GM19452 (cell line): Measurements from ENCODE around the gene TPD52L2.
A peak's percentile ranks its signal among the peaks of the same experiment; 100 is the strongest.
"Not testable (repeated sequence)": the region's sequence is repeated elsewhere in the genome, so short reads cannot be mapped to it uniquely, and the experiment has no call there.

Source experiments
- ATAC-seq: cut with Tn5 transposase; IDR thresholded peaks from one replicate; pipeline ENCODE4 v1.9.1; 2021; ENCODE audit not compliant: unreplicated experiment

TPD52L2 gene

DNA sequence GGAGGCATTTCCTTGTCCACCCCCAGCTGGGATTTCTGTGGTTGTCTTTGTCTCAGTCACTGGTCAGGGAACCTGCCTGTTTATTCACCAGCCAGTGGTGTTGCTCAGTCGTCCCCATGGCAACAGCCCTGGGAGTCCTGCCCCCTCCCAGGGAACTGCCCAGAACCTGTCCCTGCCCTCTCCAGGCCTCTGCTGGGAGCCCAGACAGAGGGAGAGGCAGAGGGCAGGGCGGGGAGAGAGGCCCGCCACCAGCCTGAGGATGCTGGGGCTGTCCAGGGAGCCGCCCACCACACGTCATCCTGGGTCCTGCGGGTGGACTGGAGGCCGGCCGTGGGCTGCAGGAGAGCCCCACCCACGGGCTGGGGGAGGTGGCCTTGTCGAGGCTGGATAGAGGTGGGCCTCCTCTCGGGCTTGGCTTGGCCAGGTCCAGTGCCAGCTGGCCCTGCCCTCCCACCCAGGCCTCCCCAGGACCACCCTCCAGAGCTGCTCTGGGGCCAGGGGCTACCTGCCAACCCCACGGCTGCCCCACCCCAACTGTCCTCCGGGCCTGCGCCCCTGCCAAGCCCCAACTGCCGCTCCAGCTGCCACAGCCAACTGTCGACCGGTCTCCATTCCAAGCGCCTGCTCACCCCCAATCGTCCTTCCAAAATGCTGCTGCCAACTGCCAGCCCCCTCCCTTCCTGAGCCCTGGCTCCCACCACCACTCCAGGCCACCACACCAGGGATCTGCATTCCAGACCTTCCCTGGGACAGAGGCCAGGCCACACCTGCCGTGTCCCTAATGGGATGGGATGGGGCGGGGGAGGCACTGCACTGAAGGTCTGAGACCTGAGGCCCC, 29.8 kb upstream of the TPD52L2 start:
- ATAC-seq, result no peak

DNA sequence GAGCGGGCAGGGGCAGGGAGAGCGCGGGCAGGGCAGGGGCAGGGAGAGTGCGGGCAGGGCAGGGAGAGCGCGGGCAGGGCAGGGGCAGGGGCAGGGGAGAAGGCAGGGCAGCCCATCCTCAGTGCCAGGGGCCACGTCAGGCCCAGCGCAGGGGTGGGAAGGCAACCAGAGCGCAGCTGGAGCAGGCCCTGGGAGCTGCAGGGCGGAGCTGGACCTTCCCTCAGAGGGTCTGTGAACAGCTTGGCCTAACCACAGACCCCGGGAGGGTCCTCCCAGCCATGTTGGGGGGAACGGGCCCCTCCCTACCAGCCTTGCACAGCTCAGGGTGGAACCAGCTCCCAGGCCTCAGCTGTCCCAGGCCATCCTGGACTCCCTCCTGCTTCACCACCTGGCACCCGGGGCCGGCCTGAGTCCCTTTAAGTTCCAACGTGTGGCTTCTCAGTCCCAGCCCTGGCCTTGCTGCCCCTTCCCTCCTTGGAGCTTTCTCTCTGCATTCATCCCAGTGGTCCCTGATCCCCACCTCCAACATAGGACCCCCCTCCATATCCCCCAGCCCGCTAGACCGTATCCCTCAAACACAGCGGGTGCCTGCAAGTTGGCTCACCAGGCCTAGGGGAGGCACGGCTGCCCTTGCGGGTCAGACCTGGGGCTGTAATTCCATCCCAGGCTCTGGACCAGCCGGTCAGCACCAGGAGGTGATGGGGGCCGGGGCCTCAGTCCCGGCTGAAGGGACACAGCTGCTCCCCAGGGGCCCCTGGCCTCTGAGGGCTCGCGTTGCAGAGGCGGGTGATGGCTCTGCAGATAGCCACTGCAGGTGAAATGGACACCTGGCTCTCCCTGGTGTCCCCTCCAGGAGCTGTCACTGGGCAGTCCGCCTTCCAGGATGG, 28.4 kb upstream of the TPD52L2 start:
- no peak for ATAC-seq

DNA sequence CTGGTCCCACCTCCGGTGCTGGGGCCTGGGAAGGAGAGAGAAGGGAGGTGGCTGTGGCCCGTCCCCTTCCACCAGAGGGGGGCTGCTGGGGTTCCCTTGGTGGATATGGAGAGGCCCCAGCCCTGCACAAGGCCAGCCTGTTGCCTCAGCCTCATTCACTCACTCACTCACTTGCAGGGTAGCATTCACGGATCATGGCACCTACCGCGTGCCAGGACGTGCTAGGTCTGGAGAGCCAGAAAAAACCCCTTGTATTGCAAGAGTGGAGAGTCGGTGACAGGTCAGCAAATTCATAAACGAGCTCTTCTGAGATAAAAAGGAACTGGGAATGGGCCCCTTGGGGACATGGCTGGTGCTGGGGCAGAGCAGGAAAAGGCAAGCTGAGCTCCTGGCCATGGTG, 27.6 kb upstream of the TPD52L2 start:
- no peak for ATAC-seq

DNA sequence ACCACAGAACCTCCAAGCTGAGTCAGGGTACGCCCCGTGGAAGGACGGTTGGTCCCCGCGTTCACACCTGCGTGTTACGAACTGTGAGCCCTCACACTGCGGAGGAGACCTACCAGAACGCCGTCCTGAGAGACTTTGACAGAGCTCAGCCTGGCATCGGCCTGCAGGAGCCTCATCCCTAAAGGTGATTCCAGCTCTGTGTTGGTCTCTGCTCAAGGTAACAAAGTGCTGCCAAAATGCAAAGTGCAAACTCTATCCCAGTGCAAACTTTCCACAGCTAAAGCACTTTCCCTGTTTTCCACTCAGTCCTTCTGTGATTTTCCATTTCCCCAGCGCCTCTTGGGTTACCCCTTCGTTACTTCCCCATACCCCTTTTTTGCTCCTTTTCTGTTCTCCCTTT, 25.4 kb upstream of the TPD52L2 start:
- no peak for ATAC-seq

DNA sequence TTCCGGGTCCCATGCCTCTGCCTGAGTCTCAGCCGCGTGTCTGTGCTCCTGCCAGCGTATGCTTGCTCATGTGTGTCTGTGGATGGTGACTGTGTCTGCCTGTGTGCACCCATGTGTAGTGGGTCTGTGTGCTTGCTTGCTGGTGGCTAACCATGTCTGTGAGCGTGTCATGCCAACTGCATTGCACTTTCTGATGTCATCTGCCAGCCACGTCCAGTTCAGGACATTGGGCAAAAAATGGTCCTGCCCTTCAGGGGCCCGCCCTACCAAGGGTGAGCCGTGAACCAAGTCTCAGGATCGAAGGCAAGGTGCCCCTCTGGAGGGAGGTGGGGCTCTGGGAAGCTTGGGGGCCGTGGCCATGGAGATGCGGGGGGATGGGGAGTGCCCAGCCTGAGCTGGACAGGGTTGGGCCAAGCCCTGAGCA, 24.7 kb upstream of the TPD52L2 start:
- ATAC-seq, result no peak

DNA sequence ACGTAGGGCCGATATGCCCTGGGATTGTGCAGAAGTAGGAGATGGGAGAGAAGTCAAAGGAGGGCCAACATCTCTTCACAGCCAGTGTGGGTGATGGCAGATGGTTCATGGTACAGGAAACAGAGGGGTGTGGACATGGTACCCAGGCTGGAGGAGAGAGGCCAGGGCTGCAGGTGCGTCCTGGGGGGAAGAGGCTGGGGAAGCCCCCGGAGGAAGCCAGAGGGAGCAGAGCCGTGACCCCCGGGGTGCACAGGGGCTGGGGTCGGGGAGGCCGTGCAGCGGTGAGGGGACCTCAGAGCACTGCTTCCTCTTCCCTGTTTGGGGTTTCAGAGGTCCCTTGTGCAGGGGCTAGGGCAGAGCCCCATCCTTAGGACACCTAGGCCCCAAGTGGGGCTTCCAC, 22.8 kb upstream of the TPD52L2 start:
- no peak for ATAC-seq

DNA sequence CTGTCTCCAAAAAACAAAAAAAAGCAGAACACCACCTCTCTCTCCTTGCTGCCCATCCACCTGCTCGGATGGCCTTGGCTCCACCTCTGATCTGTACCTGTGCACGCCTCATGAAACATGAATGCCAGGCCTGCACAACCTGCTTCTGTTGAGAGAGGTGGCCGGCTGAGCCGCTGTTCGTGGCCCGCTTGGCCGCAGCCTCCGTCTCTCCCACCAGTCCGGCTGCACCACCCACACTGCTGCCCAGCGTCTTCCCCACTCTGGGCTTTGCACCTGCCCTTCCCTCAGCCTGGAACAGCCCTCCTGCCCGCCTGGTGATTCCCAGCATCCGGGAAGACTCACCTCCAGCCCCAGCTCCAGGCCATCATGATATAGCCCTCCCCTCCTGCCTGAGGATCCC, 21.8 kb upstream of the TPD52L2 start:
- no peak for ATAC-seq

DNA sequence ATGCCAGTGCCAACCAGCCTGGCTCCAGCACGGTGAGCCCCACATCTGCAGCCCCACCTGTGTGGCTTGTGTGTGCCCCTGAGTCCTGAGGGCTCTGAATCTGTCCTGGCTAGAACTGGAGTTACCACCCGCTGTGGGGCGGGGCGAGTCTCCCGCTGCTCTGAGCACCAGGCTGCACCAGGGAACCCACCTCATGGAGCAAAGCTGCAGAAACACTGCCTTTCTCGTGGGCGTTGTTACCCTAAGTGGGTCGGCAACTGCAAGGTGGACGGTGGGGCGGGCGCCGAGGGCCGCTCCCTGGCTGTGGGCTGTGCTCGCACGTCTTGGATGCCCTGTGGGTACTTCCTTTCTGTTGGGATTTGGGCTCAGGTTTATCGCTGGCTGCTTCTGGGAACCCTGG, 21.3 kb upstream of the TPD52L2 start:
- ATAC-seq, result no peak

DNA sequence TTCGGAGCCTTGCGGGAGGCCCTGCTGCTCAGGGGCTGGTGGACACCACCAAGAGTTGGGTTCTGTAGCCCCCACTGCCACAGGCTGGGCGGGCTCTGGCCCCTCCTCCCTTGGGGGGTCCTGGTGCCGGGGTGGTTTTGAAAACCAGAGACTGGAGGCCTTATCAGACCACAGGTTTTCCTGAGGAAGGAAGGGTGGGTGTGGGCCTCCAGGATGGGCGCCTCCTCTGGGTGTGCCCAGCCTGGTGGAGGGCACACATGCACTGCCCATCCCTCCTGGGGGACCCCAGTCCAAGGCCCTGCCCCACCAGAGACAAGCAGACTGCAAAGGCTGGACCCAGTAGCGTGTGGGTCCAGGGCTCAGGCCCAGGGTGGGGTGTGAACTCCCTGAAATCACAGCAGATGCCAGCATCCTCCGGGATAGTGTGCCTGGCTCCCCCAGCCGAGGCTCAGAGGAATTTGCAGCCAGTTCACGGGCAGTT, 20.5 kb upstream of the TPD52L2 start:
- ATAC-seq, result no peak

DNA sequence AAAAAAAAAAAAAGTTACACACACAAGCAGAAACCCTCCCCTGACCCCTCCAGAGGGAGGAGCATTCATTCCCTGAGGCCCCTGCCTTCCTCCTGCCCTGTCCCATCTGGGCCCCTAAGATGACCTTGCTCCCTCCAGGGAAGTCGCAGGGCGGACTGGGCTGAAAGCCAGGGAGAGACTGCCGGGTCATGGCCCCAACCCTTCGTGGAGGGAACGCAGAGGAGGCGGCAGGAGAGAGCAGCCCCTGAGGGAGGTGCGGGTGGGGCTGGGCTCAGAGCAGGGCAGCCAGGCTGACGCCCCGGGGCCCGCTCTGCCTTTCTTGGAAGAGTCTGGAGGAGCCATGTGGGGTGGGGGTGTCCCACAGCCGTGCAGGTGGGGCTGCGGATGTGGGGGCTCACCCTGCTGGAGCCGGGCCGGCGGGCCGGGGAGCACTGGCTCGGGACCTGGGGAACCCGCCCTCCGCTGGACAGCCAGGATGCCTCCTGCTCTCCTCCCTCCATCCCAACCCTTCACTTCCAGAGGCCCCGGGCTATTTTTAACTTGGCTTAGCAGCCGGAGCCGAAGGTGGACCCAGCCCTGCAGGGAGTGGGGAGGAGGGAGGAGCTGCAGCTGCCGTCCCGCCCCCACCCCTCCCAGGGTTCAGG, 18.8 kb upstream of the TPD52L2 start:
- ATAC-seq, result no peak

DNA sequence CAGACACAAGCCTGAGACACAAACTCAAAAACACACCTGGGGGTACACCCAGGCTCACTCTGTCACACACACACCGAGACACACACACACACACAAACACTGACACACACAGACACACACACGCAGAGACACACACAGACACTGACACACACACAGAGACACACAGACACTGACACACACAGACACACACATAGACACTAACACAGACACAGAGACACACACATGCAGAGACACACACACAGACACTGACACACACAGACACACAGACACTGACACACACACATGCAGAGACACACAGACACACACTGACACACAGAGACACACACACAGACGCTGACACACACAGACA, 18.2 kb upstream of the TPD52L2 start:
- ATAC-seq, result no peak

DNA sequence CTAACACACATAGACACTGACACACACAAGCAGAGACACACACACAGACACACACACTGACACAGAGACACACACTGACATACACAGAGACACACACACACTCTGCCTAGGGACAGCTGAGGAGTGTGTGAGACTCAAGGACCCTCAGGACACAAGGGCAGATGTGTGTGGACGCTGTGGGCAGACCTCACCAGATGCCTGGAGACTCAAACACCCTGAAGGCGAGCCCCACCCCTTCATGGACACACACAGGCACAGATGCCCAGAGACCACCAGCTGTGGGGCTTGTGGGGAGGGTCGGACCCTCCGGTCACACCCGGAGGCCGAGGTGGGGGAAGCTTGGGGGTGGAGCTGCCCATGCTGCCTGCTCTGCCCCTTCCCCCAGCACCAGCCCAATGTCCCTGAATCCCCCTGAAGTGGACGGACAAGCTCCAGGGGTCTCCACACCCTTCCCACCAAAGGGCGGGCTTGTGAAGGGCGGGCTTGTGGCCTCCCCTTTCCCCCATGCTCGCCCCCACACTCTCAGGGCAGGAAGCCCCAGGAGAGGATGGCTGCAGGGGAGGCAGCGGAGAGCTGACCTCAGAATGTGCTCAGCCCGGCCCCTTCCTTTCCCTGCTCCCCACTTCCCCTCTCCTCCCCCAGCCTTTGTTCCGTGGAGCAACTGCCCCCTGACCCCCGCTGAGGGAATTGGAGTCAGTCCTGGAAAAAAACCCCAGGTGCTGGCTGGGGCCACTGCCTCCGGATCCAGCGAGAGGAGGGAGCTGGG, 17.6 kb upstream of the TPD52L2 start:
- no peak for ATAC-seq

DNA sequence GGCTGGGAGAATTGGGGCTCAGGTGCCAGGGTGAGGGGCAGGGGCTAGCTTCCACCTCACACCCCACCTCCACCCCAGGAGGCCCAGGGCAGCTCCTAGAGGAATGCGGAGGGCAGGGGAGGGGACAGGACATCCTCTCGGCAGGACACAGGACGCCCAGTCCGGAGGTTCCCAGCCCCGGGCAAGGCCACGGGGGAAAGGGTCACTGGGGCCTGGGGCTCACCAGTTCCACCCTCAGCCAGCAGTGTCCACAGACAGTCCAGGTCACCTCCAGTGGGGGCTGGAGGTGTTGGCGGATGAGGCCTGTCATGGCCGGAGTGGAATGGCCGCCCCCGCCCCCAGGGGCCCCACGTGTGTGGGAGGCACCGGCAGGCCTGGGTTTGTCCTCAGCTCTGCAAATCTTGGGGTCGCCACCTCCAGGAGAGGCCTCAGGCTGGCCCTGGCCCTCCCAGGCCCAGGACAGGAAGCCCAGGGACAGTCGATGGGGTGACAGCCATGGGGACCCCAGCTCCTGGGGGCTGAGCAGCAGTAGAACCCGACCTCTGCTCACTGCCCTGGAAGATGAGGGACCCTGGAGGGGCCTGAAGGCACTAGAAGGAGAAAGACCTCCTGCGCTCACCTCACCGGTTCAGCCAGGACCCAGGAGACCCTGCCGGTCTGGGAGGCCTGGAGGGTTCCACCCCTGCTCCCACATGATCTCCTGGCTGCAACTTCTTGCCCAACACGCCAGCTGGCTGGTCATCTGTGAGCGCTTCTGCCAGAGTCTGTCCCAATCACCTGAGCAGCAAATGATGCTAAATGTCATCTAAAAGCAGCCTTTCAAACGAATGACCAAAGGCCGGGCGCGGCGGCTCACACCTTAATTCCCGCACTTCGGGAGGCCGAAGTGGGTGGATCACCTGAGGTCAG, 16.8 kb upstream of the TPD52L2 start:
- ATAC-seq, result no peak

DNA sequence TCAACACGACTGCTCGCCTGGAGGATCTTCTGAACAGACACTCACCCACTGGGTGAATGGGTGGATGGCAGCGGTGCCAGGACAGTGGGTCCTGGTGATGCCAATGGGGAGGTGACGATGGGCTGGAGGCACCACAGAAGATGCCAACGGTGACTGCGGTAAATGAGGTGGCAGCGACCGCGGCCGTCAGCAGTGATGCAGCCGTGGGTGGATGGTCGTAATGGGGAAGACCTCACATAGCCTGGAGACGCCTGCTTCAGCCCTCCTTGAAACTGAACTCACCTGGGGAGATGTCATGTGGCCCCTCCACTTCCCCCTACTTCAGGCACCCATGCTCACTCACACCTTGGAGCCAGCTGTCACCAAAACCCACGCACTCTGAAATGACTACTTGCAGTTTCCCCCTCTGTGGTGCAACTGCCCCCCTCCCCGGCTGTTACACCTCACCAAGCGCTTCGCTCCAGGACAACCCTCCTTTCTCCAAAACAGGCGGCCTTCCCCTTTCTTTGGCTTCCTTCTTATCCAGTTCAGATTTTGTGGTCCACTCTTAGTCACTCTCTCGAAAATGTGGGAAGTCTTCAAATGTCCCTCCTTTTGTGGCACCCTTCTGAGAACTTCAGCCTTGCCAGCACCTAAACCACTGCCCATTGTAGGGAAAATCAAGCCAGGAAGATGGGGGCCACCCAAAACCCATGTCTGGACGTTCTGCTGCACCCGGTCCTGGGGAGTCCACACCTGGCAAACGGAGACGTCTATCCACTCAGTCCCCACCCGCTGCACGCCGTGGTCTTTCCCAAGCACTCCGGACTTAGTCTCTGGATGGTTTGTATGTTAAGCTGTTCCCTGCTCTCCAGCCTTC, 14.2 kb upstream of the TPD52L2 start:
- ATAC-seq, result peak; percentile 78

DNA sequence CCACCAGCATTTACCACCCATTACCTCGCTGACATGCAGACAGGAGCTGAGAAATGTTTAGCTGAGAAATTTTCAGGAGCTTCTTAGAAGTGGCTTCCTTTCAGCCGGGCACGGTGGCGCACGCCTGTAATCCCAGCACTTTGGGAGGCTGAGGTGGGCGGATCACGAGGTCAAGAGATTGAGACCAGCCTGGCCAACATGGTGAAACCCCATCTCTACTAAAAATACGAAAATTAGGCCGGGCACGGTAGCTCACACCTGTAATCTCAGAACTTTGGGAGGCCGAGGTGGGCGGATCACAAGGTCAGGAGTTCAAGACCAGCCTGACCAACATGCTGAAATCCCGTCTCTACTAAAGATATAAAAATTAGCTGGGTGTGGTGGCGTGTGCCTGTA, 13.5 kb upstream of the TPD52L2 start:
- not testable (repeated sequence) for ATAC-seq

DNA sequence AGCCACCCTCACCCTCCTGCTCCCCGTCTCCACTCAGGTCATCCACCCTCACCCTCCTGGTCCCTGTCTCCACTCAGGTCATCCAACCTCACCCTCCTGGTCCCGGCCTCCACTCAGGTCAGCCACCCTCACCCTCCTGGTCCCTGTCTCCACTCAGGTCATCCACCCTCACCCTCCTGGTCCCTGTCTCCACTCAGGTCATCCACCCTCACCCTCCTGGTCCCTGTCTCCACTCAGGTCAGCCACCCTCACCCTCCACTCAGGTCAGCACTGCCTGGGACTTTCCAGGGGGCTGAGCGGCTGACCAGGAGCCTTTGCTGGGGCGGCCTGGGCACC, 11.4 kb upstream of the TPD52L2 start:
- ATAC-seq, result not testable (repeated sequence)

DNA sequence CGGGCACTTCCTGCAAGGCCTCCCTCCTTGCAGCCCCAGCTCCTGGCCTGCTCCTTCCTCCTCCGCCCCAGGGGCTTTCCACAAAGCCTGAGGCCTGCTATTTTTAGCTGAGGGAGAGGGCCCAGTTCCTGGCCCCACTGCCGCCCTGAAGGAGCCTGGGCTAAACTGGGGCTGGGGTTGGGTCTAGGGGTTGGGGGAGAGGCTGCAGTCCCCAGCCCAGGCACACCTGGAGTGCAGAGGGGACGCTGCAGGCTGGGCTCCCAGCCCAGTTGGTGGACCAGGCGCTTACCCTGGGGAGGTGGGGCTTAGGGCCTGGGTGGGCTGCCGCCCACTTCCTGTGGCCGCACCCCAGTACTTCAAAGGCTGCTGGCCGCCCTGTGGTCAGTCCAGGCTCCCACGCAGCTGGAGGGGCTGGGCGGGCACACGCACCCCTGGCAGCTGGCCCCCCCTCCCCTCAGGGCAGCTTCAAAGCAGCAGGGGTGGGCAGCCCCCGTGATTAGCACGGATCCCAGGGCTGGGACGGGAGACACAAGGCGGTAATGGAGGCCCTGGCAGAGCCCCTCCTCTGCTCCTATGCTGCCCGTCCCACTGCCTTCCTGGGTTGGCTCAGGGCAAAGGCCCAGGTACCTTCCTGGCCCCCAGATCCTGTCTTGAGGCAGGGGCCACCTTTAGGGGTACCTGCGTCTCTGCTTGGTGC, 10.9 kb upstream of the TPD52L2 start:
- ATAC-seq, result no peak

DNA sequence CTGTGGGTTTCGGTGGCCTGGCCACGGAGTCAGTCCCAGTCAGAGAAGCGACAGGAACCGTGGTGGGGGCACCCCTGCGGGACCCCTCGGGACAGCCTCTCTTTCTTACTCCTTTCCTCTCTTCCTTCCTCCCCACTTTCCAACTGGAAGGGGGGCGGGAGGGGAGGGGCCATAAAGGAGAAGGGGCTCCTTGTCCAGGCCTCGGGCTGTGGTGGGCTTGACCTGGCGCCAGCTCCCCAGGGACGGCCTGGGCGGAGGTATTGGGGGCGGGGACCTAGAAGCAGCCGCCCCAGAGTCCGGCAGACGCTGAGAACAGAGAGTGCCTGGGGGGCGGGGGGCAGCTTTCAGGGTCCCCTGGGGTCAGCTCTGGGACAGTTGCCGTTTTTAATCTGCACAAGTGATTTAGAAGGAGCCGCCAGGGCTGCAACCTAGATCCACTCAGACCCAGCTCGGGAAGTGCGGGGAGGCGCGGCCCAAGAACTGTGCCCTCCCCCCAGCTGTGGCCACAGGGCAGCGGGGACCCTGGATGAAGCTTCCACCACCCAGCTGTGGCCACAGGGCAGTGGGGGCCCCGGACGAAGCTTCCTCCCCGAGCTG, 10.2 kb upstream of the TPD52L2 start:
- no peak for ATAC-seq
